GM12878 (cell line): ENCODE measurements around the gene IQCH.

Source experiments
- EZH2 ChIP-seq: IDR thresholded peaks from 2 replicates; pipeline ENCODE4 v1.6.1; 2012; ENCODE audit warnings: low read depth, mild to moderate bottlenecking, control low read depth, inconsistent platforms, low read length, borderline replicate concordance; ENCODE audit not compliant: control insufficient read depth
- YY1 ChIP-seq: IDR thresholded peaks from 2 replicates; pipeline ENCODE4 v1.6.1; 2011; ENCODE audit warnings: low read depth, mild to moderate bottlenecking, low read length
- ZZZ3 ChIP-seq: IDR thresholded peaks from 2 replicates; pipeline ENCODE4 v1.6.1; 2011; ENCODE audit warnings: low read depth; ENCODE audit not compliant: control insufficient read depth, insufficient read length
- TF ChIP-seq, protein P1 (sequence below), 3 experiments: IDR thresholded peaks in 2 of 3; conservative IDR thresholded peaks in 1 of 3; 2 replicates each; pipeline ENCODE4 v1.5.1; 2011; ENCODE audit warnings: low read depth in 3 of 3, low read length in 3 of 3, mild to moderate bottlenecking in 3 of 3, control low read depth in 2 of 3, moderate library complexity in 2 of 3, inconsistent platforms in 1 of 3, mixed read lengths in 1 of 3; ENCODE audit not compliant: control insufficient read depth in 2 of 3, insufficient read depth in 1 of 3; ENCODE audit errors: extremely low read depth in 1 of 3
- TF ChIP-seq, protein P2 (sequence below): IDR thresholded peaks from 2 replicates; pipeline ENCODE4 v1.6.1; 2011; ENCODE audit warnings: low read depth, low read length, improper control_type of control experiment, borderline replicate concordance

DNA sequence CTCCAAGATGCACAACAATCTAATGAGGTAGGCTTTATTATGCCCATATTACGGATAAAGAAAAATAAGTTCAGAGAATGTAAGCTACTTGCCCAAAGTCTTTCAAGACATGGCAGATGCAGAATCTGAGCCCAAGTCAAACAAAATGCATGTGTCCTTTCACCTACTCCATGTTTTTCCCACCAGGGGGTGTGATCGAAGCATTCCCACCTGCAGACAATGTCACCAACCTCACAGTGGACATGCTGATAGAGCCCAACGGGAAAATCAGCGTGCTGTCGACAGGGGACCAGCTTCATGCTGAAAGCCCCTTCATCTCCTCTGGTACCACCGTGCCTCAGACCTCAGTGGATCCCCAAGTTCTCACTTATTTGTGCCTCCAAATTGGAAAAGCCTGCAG, 166.5 kb downstream of the IQCH start:
- TF ChIP-seq, protein P1, sequence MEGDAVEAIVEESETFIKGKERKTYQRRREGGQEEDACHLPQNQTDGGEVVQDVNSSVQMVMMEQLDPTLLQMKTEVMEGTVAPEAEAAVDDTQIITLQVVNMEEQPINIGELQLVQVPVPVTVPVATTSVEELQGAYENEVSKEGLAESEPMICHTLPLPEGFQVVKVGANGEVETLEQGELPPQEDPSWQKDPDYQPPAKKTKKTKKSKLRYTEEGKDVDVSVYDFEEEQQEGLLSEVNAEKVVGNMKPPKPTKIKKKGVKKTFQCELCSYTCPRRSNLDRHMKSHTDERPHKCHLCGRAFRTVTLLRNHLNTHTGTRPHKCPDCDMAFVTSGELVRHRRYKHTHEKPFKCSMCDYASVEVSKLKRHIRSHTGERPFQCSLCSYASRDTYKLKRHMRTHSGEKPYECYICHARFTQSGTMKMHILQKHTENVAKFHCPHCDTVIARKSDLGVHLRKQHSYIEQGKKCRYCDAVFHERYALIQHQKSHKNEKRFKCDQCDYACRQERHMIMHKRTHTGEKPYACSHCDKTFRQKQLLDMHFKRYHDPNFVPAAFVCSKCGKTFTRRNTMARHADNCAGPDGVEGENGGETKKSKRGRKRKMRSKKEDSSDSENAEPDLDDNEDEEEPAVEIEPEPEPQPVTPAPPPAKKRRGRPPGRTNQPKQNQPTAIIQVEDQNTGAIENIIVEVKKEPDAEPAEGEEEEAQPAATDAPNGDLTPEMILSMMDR (IDR thresholded peaks at IDR 0.05 in 2 of 3, conservative IDR thresholded peaks at IDR 0.05 in 1 of 3; ENCODE audit: control insufficient read depth in 2 of 3, extremely low read depth in 1 of 3, insufficient read depth in 1 of 3, low read depth in 3 of 3, low read length in 3 of 3): no peak
- TF ChIP-seq EZH2 (no peak), ZZZ3 (no peak), YY1 (no peak)
- TF ChIP-seq, protein P2, sequence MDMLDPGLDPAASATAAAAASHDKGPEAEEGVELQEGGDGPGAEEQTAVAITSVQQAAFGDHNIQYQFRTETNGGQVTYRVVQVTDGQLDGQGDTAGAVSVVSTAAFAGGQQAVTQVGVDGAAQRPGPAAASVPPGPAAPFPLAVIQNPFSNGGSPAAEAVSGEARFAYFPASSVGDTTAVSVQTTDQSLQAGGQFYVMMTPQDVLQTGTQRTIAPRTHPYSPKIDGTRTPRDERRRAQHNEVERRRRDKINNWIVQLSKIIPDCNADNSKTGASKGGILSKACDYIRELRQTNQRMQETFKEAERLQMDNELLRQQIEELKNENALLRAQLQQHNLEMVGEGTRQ: no peak
